ENCODE results near the gene MITF.

The MITF gene

GRCh38 chr3:69983546-69984265, 244.4 kb downstream of the MITF start:
- no peak for DNase-seq

DNA sequence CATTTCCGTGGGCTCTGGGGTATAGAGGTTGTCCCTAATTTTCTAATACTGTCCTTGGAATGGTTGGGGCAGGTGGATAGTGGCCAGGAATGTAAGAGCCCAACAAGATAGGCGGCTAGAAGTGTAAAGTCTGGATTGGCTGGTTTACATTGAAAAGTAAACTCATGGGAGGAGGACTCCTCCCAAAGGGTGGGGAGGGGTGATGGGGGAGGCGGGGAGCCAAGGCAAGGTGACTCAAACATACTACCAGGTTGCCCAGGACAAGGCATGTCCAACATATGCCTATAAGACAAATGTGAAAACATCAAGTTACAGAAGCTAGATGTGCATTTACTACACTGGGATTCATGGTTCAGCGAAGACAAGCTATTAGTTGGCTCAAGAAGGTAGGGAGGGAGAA, 246.0 kb downstream of the MITF start:
- DNase-seq = no peak

- DNase-seq = no peak
Measured at GRCh38 chr3:69986419-69986818, 247.2 kb downstream of the MITF start.

DNA sequence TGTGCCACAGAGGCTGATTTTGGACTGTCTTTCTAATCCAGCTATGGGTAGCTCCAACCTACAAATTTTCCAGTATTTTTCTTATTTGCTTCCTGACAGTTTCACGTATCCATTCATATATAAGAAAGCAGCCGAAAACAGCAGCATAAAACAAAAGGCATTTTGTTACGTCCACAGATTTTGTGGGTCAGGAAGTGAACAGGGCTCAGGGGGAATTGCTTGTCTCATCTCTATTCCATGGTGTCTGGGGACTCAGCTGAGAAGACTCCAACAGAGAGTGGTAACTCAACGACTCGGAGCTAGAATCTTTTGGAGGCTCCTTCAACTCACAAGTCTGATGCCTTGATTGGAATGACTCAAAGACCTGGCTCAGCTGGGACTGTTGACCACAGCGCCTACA, 248.6 kb downstream of the MITF start:
- DNase-seq = no peak

DNA sequence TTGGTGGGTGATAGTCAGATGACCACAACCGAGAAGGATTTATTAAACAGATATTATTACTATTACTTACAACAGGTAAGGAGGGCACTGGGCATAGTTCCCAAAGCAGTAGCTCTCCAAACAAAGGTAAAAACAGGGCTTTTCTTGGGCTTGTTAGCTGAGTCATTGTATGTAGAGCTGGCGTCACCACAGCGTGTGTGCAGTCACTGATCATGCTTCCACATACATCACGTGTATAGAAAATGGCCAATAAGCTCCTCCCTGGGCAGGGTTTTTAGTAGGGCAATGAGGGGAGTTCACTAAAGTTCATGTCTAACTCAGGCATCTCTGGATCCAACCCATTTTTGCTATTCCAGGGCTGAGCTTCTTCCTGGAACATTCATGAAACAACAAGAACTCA, 254.5 kb downstream of the MITF start:
- no peak for DNase-seq

DNA sequence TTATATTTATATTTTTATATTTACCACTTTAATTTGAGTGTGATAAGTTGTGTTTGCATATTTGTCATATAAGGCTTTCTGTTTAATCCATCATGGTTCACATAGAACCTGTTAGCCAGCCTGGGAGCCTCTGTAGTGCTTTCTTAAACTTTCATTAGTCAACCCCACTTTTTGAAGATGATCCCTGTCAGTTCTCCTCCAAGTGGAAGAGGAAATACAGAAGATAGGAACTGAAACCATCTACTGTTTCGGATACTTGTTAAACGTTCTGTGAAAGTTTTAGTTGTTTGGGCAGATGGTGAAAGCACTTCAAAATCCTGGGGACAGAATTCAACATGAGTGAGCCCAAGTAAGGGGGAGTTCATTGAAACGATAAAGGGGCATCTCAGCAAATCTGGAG, 255.7 kb downstream of the MITF start:
- DNase-seq = no peak

DNA sequence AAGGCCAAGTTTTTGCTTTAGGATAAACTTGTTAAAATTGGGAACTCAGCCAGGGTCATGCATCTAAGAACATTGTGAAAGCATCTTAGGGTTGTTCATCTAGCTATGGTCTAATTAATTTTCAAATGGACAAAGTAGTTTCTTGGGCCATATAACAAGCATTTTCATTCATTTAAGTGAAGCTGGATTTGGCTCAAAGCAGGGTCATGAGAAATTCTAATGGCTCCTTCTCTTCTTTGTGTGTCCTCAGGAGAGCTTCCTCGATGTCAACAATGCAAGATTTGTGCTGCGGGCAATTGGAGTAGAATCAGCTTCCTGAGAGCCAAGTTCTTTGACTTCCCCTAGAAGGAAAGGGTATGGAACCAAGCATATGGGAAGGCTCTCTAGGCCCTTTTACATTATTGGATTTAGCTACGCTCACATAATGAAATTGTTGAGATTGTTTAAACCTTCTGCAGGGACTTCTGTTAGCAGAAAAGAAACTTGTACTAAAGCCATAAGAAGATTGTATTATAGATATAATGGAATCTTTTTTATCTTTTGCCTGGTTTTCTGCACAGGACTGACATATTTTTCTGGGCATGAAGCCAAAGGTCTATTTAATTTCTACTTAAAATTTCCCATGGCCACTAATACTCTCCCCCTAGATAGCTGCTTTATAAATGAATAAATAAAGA, 258.5 kb downstream of the MITF start:
- no peak for DNase-seq

GRCh38 chr3:69998759-69999139, 259.5 kb downstream of the MITF start:
- DNase-seq = no peak

- no peak for DNase-seq
Measured at GRCh38 chr3:69999140-70000027, 260.1 kb downstream of the MITF start, which contains the start of gene SAMMSON. SAMMSON (plus strand) TSS chr3:69999733.

GRCh38 chr3:70000028-70000410, 260.8 kb downstream of the MITF start:
- DNase-seq = no peak

GRCh38 chr3:70000563-70001081, 261.4 kb downstream of the MITF start:
- no peak for DNase-seq

DNA sequence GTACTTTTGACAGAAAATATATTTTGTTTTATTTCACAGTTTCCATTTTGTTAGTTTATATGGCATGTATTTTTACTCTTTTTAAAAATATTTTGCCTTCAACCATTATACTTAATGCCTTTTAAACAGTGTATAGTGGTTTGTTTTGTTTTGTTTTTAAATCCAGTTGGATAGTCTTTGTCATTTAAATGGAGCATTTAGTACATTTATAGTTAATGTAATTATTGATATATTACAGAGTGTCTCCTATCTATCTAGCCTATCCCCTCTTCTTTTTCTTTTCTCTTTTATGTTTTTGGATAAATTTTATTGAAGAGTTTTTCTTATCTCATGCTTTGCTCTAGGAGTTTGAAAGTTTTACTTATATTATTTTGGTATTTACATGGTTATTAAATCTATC, 263.9 kb downstream of the MITF start:
- no peak for DNase-seq

DNA sequence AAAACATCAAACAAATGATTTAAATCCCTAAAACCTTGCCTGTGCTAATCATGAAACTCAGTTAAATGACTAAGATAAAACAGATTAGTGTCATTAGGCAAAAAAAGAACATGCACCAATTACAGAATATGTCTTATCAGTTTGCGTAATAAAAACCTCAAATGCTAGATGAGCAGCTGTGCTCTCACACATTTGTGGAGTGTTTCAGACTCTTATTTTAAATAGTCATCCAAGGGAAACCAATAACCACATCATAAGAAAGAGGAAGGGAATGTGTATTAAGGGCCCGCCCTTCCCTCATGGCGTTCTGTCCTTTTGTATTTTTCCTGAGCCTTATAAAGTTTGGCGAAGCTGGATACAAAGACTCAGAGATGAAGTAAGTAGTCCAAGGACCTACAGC, 266.8 kb downstream of the MITF start:
- DNase-seq = no peak

DNA sequence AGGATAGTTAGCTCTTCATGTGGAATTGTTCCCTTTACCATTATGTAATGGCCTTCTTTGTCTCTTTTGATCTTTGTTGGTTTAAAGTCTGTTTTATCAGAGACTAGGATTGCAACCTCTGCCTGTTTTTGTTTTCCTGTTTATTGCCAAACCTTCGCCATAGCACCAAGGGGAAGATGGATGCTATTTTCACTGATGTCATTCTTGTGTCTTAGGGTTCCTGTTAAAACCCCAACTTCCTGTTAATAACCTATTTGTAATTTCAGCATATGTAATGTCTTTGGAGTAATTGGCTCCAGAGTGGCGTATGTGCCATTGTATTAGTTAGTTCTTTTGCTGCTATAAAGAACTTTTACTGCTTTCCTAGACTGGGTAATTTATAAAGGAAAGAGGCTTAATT, 271.1 kb downstream of the MITF start:
- DNase-seq = no peak

GRCh38 chr3:70011582-70011981, 272.3 kb downstream of the MITF start:
- DNase-seq = no peak
